AG04450 (cell line): ENCODE measurements around the gene C9orf40. TPM values are rescaled to one million over a fixed set of nuclear protein-coding genes. Genes with fewer than 3 reads are reported as not detected.

Experiments used
- CTCF ChIA-PET: fragments of 300-600, 350-600 bp; formaldehyde crosslinking; extraction: SDS; loops from one replicate; lab custom pipeline; 2022; ENCODE audit warnings: antibody characterized with exemption, inconsistent platforms; lab: Charles Lee
- POLR2A ChIA-PET: fragments of 350-600 bp; formaldehyde crosslinking; extraction: SDS; loops from one replicate; lab custom pipeline; 2021; ENCODE audit warnings: antibody characterized with exemption, inconsistent platforms; lab: Yijun Ruan, JAX
- DNase-seq: peaks from one replicate; pipeline ENCODE4 v3.0.0-alpha.2; 2011; ENCODE audit warnings: low read depth, low spot score
- H3K27ac ChIP-seq: one replicate; pipeline ENCODE4 v1.5.1; 2012; ENCODE audit warnings: low read depth, low read length, control low read depth
- H3K27me3 ChIP-seq: one replicate; pipeline ENCODE4 v1.6.0; 2012; ENCODE audit warnings: low read length; ENCODE audit not compliant: control insufficient read depth, insufficient read depth
- H3K4me3 ChIP-seq: 2 replicates; pipeline ENCODE4 v1.5.1; 2011; ENCODE audit warnings: mild to moderate bottlenecking, low read depth, low read length, control low read depth
- H3K9me3 ChIP-seq: 2 replicates; pipeline ENCODE4 v1.5.1; 2012; ENCODE audit warnings: low read length; ENCODE audit not compliant: control insufficient read depth, insufficient read depth
- CTCF ChIP-seq: IDR thresholded peaks from 2 replicates; pipeline ENCODE4 v1.5.1; 2011; ENCODE audit warnings: low read depth, low read length, control low read depth, inconsistent platforms
- polyA plus RNA-seq: library from polyadenylated mRNA; depleted of rRNA; stranded (reverse); fragments of >200 nt; gene quantifications from 2 replicates; pipeline ENCODE4 v1.2.3, GENCODE V29; 2011

C9orf40 gene
- polyA plus RNA-seq, 1 experiment, result 2.3 TPM

DNA sequence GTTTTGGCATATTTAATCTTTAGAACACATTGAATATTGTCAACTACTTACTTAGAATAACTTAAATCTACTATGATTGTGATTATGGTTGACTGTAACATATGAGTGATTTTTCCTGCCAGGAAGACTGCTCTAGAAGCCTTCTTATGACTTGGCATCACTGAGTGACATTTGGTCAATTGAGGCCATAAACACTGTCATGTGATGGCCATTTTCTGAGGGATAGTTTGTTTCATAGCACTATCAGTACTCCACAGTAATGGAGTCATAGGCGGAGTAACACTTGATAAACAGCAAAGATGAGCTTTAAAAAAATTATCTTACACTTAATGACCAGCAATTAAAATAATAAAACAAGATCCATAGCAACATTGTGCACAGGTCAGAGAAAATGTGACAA lies 31.0 kb downstream of the C9orf40 start:
- POLR2A ChIA-PET, result no interaction called here
- no peaks in the 10 kb centered on the region for H3K27me3 ChIP-seq
- no peaks in the 10 kb centered on the region for H3K9me3 ChIP-seq
- no peak overlapping the region for H3K27ac ChIP-seq
- H3K4me3 ChIP-seq, result no peak overlapping the region
- no peak for TF ChIP-seq CTCF
- CTCF ChIA-PET, result no interaction called here
- DNase-seq, result no peak

DNA sequence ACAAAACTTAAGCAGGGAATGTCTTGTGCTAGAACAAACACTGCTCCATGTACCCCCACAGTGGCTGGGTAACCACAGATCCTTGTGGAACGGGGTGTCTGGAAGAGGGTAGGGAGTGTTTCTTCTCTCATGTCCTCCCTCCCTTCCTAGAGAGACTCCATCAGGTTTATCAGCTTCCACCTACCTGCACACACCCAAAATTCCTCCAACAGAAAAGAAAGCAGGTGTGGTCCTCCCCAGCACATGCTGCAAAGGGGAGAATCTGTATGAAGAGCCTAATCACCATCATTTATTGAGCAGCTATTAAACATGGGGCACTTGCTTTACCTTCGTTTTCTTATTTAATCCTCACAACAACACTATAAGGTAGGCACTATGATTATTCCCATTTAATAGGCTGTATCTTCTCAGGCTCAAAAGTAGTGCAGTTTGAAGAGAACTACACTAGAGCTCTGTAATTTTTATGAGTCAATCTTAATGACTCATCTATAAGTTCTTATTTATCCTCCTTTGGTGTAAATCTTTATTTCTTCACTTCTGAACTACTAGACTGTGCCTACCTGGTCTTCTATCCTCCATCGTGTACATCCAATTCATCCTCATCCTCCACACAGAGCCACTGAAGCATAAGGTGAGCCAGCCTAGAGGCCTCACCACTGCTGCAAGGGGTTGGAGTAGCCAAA lies 31.6 kb downstream of the C9orf40 start:
- DNase-seq, result no peak
- POLR2A ChIA-PET, result no interaction called here
- Histone ChIP-seq H3K9me3 (no peaks in the 10 kb centered on the region), H3K4me3 (no peak overlapping the region), H3K27ac (no peak overlapping the region), H3K27me3 (no peaks in the 10 kb centered on the region)
- no peak for TF ChIP-seq CTCF
- CTCF ChIA-PET, result interaction anchor here (0.9 kb wide), 1 partner anchor 31 kb away, joined by 3 read pairs; the partner anchor contains the start of gene C9orf40

DNA sequence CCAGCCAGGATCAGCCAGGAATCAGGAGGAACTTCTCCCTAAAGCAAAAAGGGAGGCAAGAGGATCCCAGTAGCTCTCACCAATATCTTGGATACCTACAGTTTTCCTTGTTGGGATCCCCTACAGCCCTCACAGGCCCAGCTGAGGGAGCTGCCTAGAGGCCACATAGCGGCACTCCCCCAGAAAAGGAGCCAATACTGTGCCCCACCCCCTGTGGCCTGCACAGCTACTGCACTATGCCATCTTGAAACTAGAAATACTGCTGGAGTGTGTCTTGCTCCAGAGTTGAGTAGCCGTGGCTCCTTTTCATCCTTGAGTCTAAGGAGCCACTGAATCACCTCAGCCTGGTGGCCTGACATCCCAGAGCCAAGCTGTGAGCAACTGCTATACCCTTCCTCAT lies 42.7 kb downstream of the C9orf40 start:
- H3K4me3 ChIP-seq, result no peak overlapping the region
- H3K9me3 ChIP-seq, result no peaks in the 10 kb centered on the region
- DNase-seq, result no peak
- ChIA-PET POLR2A (interaction anchor here (0.7 kb wide), 1 partner anchor 178 kb away, joined by 7 read pairs; the partner anchor contains the start of gene NMRK1), CTCF (interaction anchor here (0.6 kb wide), 1 partner anchor 23 kb away, joined by 4 read pairs; no protein-coding TSS in a partner anchor)
- no peaks in the 10 kb centered on the region for H3K27me3 ChIP-seq
- no peak overlapping the region for H3K27ac ChIP-seq
- no peak for TF ChIP-seq CTCF

DNA sequence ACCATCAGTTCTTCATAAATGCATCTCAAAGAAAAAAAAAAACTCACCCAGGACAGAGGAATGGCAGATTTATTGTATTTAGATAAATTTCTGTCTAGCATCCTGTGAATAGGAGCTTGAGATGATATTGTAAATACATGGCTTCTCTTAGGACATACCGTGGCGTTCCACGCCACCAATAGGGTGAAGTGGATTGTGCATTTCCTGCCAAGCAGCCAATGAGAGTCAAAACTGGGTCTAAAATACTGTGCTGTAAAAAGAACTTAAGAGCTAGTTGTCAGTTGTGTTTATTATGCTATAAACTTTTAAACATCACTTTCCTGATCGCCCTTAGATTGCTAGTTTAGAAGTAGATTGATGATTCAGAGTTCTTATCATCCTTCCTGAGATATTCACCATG lies 44.0 kb downstream of the C9orf40 start:
- no peak for DNase-seq
- Histone ChIP-seq H3K4me3 (no peak overlapping the region), H3K27ac (no peak overlapping the region), H3K27me3 (no peaks in the 10 kb centered on the region), H3K9me3 (no peaks in the 10 kb centered on the region)
- TF ChIP-seq CTCF, result no peak
- ChIA-PET POLR2A (no interaction called here), CTCF (no interaction called here)

- Histone ChIP-seq H3K27ac (no peak overlapping the region), H3K27me3 (no peaks in the 10 kb centered on the region), H3K4me3 (no peak overlapping the region), H3K9me3 (no peaks in the 10 kb centered on the region)
- CTCF ChIA-PET, result no interaction called here
- no peak for DNase-seq
- POLR2A ChIA-PET, result no interaction called here
- no peak for TF ChIP-seq CTCF
Observed at GRCh38 chr9:74907085-74907484, 45.6 kb downstream of the C9orf40 start.
